GM19025 (cell line): ENCODE measurements around the gene ETV1.
"Not testable (repeated sequence)": the region's sequence is repeated elsewhere in the genome, so short reads cannot be mapped to it uniquely, and the experiment has no call there.

Source experiments
- ATAC-seq: cut with Tn5 transposase; IDR thresholded peaks from one replicate; pipeline ENCODE4 v1.9.1; 2021; ENCODE audit warnings: mild to moderate bottlenecking, low read depth, moderate library complexity; ENCODE audit not compliant: unreplicated experiment

Gene ETV1

DNA sequence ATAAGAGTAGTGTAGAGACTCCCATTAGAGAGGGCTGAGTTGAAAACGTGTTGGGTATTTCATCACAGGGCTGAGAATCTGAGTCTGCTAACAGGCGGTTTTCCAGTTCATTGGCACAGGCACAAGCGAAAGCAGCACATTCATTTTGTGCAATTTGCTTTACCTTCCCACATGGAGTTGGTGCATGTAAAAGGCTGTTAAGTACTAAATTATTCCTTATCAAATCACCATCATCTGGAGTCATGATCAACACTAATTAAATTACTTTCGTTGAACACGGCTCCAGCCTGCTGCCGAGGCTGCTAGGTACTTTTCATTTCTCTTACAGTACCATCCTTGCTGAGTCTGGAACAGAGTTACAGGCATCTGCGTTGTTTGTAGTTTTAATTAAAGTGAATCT, 43.8 kb downstream of the ETV1 start:
- no peak for ATAC-seq

DNA sequence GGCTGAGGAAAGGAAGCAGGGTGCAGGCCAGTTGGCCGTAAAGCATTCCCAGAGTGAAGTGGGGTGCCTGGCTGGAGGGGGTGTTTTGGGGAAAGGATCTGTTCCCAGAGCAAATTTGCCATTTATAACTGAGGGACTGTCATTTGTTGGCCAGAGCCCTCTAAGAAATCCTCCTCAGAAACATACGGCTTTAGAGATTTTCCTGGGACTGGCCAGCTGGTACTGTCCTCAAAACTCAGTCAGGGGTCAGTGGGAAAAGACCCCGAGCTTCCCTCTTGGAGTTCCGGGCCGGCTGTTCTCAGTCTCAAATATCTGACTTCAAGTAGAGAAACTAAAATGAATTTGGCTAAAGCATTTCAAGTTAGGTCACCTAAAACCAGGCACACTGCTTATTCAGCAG, 55.9 kb downstream of the ETV1 start:
- ATAC-seq, result no peak

DNA sequence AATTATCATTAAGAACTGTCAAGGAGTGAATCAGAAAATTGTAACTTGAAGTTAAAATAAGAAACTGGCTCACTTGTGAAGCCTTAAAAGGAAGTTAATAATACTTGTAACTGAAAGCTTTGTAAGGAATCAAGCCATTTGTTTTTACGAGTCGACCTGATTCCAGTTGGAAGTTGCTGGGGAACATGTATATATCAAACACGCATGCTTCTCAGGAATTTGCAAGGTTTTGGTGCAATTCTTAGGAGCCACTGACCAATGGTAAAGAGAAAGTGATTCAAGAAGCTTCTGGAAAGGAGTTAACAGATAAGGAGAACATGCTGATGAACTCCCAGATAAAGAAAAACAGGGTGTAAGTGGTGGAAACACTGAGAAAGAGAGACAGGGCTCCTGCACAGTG, 56.4 kb downstream of the ETV1 start:
- ATAC-seq, result no peak

DNA sequence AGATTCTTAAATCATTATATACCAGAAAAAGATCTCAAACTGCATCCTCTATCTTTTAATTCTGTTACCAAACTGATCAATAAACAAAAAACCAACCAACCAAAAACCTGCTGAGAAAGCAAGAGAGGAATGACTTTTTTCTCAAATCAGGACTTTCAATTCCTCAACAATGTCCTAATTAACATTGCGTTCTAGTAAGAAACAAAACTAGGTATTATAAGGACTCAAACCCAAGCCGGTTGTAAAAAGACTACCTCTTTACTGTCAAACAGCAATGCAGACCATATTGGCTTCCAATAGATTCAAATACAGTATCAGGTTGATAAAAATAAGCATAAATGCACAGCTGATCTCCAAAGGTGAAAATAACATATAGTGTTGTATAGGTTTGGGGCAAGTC, 57.3 kb downstream of the ETV1 start:
- no peak for ATAC-seq

DNA sequence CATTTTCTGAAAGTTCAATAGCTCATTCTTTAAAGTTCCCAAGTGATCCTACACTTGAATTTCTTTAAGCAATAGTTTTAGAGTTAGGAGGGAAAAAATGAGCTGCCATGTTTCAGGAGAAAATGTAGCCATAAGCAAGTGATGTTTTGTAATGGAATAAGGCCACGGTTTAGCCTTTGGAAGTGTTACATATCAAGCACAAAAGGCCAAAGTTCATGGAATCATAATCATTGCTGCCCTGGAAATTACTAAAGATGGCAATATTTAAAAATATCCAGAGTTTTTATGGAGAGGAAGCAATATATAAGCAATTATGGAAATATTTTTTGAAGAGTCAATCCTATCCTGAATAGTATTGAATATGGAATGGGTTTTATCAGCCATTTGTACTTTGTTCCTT, 68.4 kb downstream of the ETV1 start:
- no peak for ATAC-seq

DNA sequence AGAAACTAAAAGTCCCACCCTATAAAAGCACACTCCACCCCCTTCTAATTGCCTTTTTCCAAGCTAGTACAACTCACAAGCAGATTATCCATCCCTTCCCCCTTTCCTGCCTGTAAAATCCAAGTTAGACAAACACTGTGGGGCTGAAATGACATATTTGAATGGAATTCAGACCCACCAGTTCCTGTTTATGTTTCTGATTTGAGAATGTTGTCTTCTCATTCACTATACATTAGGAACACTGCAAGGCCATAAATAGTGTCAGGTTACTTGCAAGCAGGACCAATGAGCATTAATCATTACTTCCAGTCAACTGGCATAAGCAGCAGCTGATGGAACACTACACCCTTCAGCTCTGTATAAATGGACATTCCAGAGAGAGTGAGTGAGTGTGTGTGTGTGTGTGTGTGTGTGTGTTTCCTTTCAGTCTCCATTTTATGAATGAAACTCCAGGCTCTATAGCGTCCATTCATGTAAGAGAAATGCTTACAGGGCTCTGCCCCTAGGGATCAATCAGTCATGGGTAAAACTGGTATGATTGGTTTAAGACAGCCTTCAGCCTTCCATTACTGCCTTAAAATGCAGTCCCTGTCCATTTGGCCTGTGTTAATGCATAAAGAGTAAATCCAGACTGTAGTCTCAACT, 69.3 kb downstream of the ETV1 start:
- ATAC-seq, result no peak

DNA sequence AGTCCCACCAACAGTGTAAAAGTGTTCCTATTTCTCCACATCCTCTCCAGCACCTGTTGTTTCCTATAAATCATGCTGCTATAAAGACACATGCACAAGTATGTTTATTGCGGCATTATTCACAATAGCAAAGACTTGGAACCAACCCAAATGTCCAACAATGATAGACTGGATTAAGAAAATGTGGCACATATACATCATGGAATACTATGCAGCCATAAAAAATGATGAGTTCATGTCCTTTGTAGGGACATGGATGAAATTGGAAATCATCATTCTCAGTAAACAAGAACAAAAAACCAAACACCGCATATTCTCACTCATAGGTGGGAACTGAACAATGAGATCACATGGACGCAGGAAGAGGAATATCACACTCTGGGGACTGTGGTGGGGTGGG, 71.1 kb downstream of the ETV1 start:
- ATAC-seq, result not testable (repeated sequence)

DNA sequence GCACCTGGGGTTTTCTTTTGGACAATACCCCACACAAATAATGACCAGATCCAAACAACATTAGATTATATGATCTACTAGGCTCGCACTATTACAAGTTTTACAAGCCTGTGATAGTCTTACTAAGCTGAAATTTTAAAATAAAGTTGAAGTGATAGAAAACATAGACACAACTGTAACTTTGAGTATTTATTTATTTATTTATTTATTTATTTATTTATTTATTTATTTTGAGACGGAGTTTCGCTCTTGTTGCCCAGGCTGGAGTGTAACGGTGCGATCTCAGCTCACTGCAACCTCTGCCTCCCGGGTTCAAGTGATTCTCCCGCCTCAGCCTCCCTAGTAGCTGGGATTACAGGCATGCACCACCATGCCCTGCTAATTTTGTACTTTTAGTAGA, 72.4 kb downstream of the ETV1 start:
- ATAC-seq, result not testable (repeated sequence)

DNA sequence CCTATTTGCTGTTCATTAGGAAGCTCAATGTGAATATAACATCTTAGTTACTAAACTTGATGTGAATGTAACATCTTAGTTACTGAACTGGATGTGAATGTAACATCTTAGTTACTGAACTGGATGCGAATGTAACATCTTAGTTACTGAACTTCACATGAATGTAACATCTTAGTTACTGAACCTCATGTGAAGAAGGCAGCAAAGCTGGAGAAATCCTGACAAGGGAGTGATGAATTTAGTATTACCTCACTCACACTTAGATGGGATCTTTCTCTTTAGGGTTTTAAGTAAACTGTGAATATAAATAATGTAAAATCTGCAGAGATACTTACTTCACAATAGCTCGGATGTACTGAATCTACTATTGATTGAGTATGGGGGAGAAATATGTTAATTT, 73.6 kb downstream of the ETV1 start:
- no peak for ATAC-seq

DNA sequence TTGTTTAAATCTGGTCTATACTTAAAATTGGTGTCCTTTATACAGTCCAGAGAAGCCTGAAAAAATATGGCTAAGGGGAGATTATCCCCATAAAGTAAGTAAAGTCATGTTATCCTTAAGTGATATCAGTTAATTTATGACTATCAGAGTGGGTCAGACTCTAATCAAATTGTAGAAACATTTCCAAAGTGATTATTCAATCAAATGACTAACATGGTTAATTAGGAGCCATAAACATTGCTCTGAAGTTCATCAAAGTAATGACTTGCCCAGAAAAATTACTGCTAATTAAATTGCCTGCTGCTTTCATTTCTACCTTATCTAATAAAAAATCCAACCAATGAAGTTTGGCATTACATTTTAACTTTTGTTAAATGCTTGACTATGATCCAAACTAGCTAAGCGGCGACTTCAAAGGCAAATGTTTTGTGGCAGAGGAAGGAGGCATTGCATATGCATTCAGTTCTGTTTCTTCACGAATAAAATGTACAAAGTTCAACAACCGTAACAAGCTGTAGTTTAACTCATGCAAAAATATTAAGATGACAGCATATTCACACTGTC, 76.7 kb downstream of the ETV1 start:
- no peak for ATAC-seq

DNA sequence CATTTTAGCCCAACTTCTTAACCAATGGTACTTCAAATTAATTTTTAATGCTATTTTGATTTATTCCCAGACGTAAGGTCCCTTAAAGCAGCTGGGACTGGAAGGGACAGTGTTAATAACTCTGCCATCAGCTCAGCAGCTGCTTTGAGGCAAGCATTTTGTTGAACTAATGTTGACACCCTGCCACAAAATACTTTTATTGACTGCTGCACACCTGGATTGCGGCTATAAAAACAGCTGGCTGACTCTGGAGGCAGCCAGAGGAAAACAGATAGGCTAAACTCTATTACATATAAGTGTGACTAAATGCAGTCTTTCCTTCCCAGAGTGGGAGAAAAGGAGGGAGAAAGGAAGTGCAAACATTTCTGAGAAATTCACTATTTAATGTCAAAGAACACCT, 77.6 kb downstream of the ETV1 start:
- no peak for ATAC-seq

DNA sequence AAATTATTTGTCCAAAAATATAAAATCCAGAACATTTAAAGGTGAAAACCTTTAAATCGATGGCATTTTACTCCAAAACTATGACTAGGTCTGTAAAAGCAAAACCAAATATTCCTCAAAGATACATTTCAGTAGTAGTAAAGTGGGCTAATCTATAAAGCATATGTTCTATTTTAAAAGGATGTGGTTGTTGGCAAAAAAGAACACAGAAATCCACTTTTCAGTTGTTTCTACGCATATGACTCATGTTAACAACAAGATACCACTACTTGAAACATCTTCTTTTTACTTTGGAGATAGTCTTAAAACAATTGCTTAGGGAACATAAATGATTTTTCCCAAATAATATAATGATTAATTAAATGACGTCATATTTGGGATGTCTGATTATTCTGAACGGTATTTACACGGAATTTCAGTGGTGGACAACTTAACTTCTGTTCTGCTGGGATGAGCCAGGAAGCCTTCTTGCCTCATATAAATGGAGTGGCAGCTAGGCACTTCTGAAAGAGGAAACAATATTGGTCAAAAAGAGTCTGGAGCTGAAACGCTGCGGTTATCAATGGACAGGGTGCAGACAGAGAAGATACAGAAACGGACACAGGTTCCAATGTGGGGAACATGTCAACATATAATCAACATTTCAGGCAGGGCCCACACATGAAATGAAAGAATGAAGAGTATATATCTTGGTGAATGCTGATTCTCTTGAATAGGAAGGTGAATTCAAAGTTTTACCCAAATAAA, 78.5 kb downstream of the ETV1 start:
- no peak for ATAC-seq

DNA sequence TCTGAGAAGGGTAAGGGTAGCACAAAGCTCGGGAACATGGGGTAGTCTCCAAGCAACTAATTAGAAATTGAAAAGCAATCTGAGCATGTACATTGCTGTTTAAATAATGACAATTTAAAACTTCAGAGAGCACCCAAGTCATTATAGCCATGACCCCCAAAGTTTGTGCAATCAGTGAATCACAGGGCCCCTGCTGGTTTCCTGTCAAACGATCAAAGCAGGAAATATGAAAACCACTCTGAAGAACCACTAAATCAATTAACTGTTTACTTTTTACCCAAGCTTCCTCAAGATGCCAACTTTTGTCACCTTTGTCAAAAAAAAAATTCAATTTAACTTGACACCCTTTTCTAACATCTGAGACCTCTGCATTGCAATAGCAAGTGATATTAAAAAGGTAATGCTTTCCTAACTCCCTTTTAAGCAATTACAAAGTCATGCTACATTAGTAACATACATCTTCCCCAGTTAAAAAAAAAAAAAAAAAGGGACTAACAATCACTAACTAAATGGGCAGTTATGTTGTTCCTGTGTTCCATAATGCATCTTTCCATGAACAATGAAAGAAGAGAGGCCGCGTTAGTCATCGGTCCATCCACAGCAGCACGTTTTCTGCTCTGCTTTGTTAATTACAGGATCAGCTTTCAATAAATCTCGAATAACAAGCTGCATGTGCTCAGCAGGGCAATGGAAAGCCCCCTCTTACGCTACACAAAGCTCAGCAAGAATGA, 80.6 kb downstream of the ETV1 start:
- ATAC-seq, result no peak

DNA sequence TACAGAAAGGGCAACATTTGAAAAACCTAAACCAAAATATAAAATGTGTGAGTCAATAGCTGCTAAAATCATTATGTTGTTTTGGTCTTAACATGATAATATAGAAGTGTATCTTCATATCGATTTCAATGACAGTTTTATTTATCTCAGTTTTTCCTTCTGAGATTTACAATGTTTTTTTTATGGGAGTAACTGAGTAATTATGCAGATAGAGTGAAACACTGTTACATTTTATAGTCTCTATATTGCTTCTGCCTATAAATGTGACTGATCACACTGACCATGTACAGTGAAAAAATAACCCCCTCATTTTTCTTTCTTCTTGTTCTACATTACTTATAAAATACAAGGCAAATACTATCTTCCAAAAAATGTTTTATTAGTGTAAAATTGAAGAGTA, 81.6 kb downstream of the ETV1 start:
- no peak for ATAC-seq

DNA sequence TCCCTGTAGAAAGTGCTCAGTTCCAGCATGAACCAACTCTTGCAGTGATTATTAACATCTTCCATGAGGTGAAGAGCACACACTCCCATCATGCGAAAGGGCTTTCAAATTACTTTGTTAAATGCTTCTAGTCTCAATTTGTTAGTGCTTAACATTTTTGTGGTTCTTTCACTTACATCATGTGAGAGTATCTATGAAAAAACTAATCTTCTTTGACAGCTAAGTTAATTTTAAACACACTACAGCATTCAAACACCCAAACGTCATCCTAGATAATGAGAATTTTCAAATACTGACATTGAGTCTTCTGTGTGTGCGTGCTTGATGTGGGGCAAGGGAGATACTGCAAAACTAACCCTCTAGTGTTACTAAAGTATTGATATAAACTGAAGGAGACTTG, 84.8 kb downstream of the ETV1 start:
- ATAC-seq, result no peak

DNA sequence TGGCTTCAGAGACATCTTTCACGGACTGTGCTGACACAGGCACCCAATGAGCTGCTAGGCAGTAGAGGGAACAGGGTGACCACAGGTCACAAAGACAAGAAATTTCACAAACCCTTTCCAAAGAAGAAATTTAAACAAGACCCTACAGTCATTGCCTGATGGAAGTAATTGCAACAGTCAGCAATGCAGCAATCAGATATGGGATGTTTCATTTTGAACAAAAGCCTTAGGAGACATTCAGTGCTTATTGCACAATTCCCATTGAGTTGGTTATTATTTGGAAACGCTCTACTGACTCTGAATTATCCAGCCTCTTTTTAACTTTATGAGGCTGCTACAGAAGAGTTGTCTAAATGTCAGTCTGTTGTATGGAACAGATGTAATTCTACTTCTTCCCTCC, 85.5 kb downstream of the ETV1 start:
- no peak for ATAC-seq

DNA sequence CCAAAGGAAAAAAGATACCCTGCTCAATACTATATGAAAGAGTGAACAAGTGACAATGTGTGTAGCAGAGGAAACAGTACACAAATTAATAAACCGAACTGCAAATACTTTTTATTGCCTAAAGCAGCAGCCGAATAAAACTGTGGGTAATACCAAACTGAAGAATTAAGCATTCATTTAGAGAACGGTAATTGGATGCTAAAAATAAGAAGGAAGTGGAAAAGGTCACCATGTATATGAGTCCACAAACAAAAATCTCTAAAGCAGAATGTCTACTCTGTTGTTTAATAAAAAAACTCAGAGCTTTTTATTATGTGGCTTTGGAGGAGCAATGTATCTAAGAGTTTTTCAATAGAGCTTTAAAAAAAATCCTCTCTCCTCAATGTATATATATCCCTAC, 87.9 kb downstream of the ETV1 start:
- ATAC-seq, result no peak

DNA sequence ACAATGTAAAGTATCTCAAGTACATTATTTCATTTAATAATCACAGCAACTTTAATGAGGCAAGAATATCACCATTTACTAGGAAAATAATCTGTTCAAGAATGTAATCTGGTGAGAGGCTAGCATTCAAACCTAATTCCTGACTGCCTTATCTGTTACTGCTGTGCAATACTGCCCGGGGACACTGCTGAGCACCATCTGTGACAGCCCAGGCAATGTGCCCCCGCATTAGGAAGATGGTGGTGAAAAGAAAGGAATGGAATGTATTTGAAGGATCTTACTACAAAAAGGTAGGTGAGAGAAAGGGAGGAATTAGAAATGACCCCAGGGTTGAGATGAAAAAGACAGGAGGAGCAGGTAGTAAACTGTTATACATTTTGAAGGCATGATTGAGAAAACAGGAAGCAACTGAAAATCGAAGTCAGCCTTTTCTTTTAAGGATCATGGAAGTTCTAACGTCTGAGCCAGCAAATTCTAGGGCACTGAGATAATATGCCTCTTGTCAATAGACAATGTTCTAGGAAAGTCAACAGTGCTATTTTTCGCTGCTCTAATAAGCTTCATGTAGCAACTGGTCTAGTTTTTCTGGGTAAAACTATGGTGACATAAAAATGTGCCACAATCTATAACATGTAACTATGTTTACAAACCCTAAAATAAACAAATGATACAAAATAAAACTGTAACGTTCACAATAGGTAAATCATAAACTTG, 90.4 kb downstream of the ETV1 start:
- no peak for ATAC-seq

DNA sequence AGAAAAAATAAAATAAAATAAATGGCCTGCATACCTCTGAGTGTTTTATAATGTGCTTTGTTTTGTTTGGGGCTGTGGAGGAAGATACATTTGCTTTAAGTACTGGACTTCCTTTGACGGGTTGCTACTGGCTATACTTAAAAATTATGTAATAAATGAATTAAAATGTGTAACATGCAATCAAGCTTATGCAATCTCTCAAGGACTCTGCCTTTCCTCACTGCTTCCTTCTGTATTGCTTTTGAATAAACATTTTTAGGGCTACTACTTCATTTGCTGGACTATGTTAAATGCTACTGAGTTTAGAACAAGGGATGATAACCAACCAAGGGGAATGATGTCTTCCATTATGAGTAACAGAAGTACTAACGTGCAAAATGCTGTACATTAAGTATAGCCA, 91.6 kb downstream of the ETV1 start:
- no peak for ATAC-seq

DNA sequence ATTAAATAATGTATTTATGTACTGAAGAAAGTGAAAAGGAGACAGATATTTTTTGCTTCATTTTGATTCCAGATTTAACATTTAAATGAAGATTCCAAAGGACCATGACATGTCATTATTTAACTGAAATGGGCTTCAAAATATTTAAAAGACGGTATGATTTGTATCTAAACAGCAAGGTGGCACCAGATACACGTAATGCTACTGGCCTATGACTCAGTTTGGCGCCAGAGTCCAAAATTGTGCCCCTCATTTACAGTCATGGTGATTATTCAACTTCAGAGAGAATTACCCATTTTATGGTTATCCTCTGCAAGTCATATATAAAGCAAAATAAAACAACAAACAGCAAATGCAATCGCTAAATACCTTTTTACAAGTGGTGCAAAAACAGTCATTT, 94.5 kb downstream of the ETV1 start:
- ATAC-seq, result no peak

DNA sequence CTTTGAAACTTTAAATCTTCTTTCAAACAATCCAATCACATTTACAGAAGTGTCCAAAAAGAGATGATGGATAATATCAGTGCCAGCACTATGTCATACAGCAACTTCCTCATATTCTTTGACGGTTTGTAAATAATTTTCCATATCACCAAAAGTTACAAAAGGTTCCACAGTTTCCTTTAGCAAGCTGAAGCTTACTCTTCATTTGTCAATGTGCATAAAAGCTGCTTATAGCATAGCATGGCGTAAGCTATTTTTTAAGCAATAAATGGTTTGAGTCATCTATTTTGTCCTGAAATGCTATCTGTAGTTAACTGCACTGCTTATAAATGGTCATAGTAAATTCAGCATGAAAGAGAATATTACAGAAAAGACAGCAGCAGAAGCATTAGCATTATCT, 95.1 kb downstream of the ETV1 start:
- ATAC-seq, result no peak
